Measurements from ENCODE around the gene THOC6. TPM values are rescaled to one million over a fixed set of nuclear protein-coding genes. Genes with fewer than 3 reads are reported as not detected.

Gene THOC6
- polyA plus RNA-seq, 1 experiment: 14.5 TPM

GRCh38 chr16:3017794-3018506, 5.9 kb upstream of the THOC6 start, which contains the start of gene CLDN6:
Gene CLDN6 (minus strand): TSS chr16:3018183. CDS start chr16:3016021, 2,162 bp downstream.
- TF ChIP-seq, protein P1, sequence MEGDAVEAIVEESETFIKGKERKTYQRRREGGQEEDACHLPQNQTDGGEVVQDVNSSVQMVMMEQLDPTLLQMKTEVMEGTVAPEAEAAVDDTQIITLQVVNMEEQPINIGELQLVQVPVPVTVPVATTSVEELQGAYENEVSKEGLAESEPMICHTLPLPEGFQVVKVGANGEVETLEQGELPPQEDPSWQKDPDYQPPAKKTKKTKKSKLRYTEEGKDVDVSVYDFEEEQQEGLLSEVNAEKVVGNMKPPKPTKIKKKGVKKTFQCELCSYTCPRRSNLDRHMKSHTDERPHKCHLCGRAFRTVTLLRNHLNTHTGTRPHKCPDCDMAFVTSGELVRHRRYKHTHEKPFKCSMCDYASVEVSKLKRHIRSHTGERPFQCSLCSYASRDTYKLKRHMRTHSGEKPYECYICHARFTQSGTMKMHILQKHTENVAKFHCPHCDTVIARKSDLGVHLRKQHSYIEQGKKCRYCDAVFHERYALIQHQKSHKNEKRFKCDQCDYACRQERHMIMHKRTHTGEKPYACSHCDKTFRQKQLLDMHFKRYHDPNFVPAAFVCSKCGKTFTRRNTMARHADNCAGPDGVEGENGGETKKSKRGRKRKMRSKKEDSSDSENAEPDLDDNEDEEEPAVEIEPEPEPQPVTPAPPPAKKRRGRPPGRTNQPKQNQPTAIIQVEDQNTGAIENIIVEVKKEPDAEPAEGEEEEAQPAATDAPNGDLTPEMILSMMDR (IDR thresholded peaks at IDR 0.05; ENCODE audit: low read depth, low read length): peak; percentile 19
- ChIA-PET CTCF (no interaction called here), POLR2A (no interaction called here)
- no peak within 1 kb of the TSS for H3K27ac ChIP-seq (ENCODE audit: low read depth, low read length)
- DNase-seq (ENCODE audit: low read depth, low spot score): no peak
- H3K27me3 ChIP-seq (ENCODE audit: control insufficient read depth, insufficient read depth, low read length): peaks cover 19% of the 10 kb centered on the region
- no peak within 1 kb of the TSS for H3K4me3 ChIP-seq (ENCODE audit: low read depth, low read length)
- no peaks in the 10 kb centered on the region; the same call in 1 of the 2 replicates for H3K9me3 ChIP-seq (ENCODE audit: control insufficient read depth, insufficient read depth, low read length)

DNA sequence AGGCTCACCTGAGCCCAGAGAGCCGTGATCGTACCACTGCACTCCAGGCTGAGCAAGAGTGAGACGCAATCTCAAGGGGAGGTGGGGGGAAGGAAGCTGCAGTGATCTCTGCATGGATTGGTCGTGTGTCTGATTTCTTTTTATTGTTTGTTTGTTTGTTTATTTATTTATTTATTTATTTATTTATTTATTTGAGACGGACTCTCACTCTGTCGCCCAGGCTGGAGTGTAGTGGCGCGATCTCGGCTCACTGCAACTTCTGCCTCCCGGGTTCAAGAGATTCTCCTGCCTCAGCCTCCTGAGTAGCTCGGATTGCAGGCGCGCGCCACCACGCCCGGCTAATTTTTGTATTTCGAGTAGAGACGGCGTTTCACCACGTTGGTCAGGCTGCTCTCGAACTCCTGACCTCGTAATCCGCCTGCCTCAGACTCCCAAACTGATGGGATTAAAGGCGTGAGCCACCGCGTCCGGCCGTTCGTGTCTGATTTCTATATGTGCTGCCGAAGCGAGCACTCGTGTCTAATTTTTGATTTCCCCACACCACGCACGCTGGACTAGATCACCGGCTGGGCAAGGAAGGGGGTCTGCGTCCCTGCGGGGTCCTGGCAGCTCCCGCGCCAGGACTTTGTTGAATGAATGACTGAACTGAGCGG, 4.1 kb upstream of the THOC6 start:
- H3K27me3 ChIP-seq (ENCODE audit: control insufficient read depth, insufficient read depth, low read length): peaks cover 5% of the 10 kb centered on the region
- ChIA-PET CTCF (interaction anchor here (0.6 to 3.1 kb wide), 4 partner anchors 10 to 110 kb away, joined by 3 to 13 read pairs (median 4); no protein-coding TSS in a partner anchor), POLR2A (interaction anchor here (1.6 to 3.8 kb wide), 6 partner anchors 9 to 47 kb away, joined by 5 to 30 read pairs (median 9); partner anchors contain the start of gene PKMYT1)
- no peak for DNase-seq (ENCODE audit: low read depth, low spot score)
- H3K27ac ChIP-seq (ENCODE audit: low read depth, low read length): peak overlapping the region; percentile 21
- peak overlapping the region; percentile 63 for H3K4me3 ChIP-seq (ENCODE audit: low read depth, low read length)
- TF ChIP-seq, protein P1 (IDR thresholded peaks at IDR 0.05; ENCODE audit: low read depth, low read length): no peak
- no peaks in the 10 kb centered on the region; the same call in 1 of the 2 replicates for H3K9me3 ChIP-seq (ENCODE audit: control insufficient read depth, insufficient read depth, low read length)

- peak within 1 kb of the TSS; percentile 99 for H3K27ac ChIP-seq (ENCODE audit: low read depth, low read length)
- H3K9me3 ChIP-seq (ENCODE audit: control insufficient read depth, insufficient read depth, low read length): no peaks in the 10 kb centered on the region; the same call in 1 of the 2 replicates
- TF ChIP-seq, protein P1 (IDR thresholded peaks at IDR 0.05; ENCODE audit: low read depth, low read length): no peak
- ChIA-PET CTCF (interaction anchor here (0.6 to 3.1 kb wide), 4 partner anchors 9 to 137 kb away, joined by 3 to 13 read pairs (median 3); partner anchors contain the start of gene FLYWCH2), POLR2A (interaction anchor here (0.8 to 3.8 kb wide), 9 partner anchors 8 to 129 kb away, joined by 3 to 30 read pairs (median 8); partner anchors contain the start of gene PKMYT1)
- H3K27me3 ChIP-seq (ENCODE audit: control insufficient read depth, insufficient read depth, low read length): peaks cover 5% of the 10 kb centered on the region
- H3K4me3 ChIP-seq (ENCODE audit: low read depth, low read length): peak within 1 kb of the TSS; percentile 94
- DNase-seq (ENCODE audit: low read depth, low spot score): no peak
Observed at GRCh38 chr16:3020247-3020603, 3.6 kb upstream of the THOC6 start, which contains the start of gene TNFRSF12A. Gene TNFRSF12A (plus strand): TSS chr16:3020368. CDS start chr16:3020398, 30 bp downstream.

- CTCF ChIA-PET: interaction anchor here (0.6 to 3.1 kb wide), 2 partner anchors 11 to 138 kb away, joined by 3 to 13 read pairs; partner anchors contain the start of gene FLYWCH2
- peak overlapping the region; percentile 94 for H3K4me3 ChIP-seq (ENCODE audit: low read depth, low read length)
Observed at GRCh38 chr16:3020604-3021448, 3.0 kb upstream of the THOC6 start.

More at GRCh38 chr16:3020604-3021448, 3.0 kb upstream of the THOC6 start:
- DNase-seq (ENCODE audit: low read depth, low spot score): peak; percentile 72
- POLR2A ChIA-PET: interaction anchor here (0.7 to 3.8 kb wide), 13 partner anchors 8 to 129 kb away, joined by 3 to 30 read pairs (median 7); partner anchors contain the start of genes CLDN9 and PKMYT1
- no peaks in the 10 kb centered on the region; the same call in 1 of the 2 replicates for H3K9me3 ChIP-seq (ENCODE audit: control insufficient read depth, insufficient read depth, low read length)
- H3K27me3 ChIP-seq (ENCODE audit: control insufficient read depth, insufficient read depth, low read length): peaks cover 5% of the 10 kb centered on the region
- peak overlapping the region; percentile 99 for H3K27ac ChIP-seq (ENCODE audit: low read depth, low read length)
- TF ChIP-seq, protein P1 (IDR thresholded peaks at IDR 0.05; ENCODE audit: low read depth, low read length): no peak
